ENCODE results near the gene SPTBN4.
"Not testable (repeated sequence)": the region's sequence is repeated elsewhere in the genome, so short reads cannot be mapped to it uniquely, and the experiment has no call there.

SPTBN4 gene

DNA sequence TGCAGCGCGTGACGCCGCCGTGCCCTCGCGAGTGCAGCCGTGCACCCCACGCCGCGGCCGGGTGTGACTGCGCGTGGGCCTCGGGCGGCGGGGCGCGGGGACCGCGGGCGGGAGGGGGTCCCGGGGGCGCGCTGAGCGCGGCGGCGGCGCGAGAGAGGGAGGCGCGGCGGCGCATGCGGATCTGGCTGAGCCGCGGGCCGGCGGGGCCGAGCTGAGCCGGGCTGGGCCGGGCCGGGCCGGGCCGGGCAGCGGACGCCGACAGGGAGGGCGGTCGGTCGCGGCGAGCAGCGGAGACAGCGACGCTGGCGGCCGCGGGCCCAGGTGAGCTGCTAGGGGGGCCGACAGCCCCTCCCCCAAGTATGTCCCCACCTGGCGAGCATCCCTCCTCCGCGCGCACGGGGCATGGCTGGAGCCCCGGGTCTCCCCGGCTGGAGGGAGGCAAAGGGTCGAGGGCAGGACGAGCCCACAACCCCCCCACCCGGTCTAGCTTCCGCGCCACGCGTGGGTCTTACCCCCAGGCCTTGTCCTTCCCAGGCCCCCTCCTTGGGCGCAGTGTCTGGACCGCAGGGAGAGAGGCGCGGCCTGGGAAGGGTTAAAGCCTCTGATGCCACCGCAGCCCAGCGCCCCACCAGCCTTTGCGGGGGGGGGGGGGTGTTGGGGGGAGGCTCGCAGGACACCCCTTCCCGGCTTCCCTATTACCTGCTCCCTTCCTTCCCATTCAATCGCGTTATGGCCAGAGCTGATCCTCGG, at the start of gene SPTBN4:
SPTBN4 (plus strand) TSS at position 17 of the 750 bp plus-strand sequence. CDS start 5,621 bp downstream, outside the sequence.
- DNase-seq (ENCODE audit: low read depth in 2 of 2, low spot score in 1 of 2) = no peak

- DNase-seq (ENCODE audit: low read depth in 2 of 2, low spot score in 1 of 2) = no peak
Measured at GRCh38 chr19:40417643-40417981, 49.2 kb upstream of the SPTBN4 start.

DNA sequence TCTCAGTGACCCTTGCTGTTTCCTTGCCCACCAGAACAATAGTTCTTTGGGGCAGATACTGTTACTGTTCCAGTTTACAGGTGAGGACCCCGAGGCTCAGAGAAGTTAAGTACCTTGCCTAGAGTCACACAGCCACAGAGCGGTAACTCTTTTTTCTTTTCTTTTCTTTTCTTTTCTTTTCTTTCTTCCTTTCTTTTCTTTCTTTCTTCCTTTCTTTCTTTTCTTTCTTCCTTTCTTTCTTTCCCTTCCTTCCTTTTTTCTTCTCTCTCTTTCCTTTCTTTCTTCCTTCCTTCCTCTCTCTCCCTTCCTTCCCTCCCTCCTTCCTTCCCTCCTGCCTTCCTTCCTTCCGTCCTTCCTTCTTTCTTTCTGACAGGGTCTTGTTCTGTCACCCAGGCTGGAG, 48.8 kb upstream of the SPTBN4 start:
- DNase-seq (ENCODE audit: low read depth in 2 of 2, low spot score in 1 of 2) = no peak

GRCh38 chr19:40419066-40419612, 47.7 kb upstream of the SPTBN4 start:
- no peak for DNase-seq (ENCODE audit: low read depth in 2 of 2, low spot score in 1 of 2)

- DNase-seq (ENCODE audit: low read depth in 2 of 2, low spot score in 1 of 2) = no peak
Measured at GRCh38 chr19:40419780-40420179, 47.0 kb upstream of the SPTBN4 start.

GRCh38 chr19:40420451-40420765, 46.4 kb upstream of the SPTBN4 start:
- DNase-seq (ENCODE audit: low read depth in 2 of 2, low spot score in 1 of 2) = no peak

GRCh38 chr19:40420766-40421765, 45.7 kb upstream of the SPTBN4 start:
- peak; percentile 30 to 40 for DNase-seq (ENCODE audit: low read depth in 2 of 2, low spot score in 1 of 2)

- DNase-seq (ENCODE audit: low read depth in 2 of 2, low spot score in 1 of 2) = no peak
Measured at GRCh38 chr19:40421993-40422747, 44.6 kb upstream of the SPTBN4 start.

- no peak for DNase-seq (ENCODE audit: low read depth in 2 of 2, low spot score in 1 of 2)
Measured at GRCh38 chr19:40422748-40423566, 43.8 kb upstream of the SPTBN4 start.

DNA sequence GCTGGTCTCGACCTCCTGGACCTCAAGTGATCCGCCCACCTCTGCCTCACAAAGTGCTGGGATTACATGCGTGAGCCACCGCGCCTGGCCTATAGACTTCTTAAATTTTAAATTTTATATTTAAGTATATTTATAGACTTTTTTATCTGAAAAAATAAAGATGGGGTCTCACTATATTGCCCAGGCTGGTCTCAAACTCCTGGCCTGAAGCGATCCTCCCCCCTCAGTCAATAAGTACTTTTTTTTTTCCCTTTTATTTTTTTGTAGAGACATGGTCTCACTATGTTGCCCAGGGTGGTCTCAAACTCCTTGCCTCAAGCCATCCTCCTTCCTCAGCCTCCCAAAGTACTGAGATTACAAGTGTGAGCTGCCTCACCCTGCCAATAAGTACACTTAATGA, 42.9 kb upstream of the SPTBN4 start:
- no peak for DNase-seq (ENCODE audit: low read depth in 2 of 2, low spot score in 1 of 2)

DNA sequence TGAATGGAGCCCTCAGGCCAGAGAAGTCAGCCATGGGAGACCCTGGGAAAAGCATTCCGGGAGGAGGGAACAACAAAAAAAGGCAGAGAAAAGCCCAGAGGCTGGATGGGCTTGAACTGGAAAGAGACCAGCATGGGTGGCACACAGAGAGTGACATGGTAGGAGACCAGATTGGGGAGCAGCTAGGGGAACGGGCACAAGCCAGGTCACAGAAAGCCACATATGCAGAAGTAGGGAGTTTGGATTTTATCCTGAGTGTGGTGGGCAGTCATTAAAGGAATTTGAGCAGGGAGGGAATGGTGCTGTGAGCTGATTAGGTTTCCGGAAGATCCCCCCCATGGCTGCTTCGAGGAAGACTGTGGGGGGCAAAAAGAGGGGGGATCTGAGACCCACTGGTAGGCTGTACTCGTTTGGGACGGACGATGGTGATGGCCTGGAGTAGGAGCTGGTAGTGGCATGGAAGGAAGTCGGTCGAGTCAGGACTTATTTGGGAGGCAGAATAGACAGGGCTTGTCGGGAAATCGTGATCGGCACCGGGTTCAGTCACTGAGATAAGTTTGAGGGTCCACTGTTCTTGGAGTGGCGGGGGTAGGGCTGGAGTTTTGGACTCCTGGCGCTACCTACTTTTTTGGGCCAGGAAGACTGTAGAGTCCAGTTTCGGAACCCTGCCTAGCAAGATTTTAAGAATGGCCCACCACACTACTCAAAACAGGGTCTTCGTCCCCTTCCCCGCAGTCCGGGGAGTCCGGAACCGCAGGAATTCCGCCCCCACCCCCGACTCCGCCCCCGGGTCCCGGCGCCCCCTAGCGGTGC, 42.0 kb upstream of the SPTBN4 start:
- no peak for DNase-seq (ENCODE audit: low read depth in 2 of 2, low spot score in 1 of 2)

- peak; percentile 100 for DNase-seq (ENCODE audit: low read depth in 2 of 2, low spot score in 1 of 2)
Measured at GRCh38 chr19:40425450-40426287, 41.1 kb upstream of the SPTBN4 start, which contains the start of gene SERTAD1. Gene SERTAD1 (minus strand): TSS chr19:40425992. CDS start chr19:40423546, 2,446 bp downstream.

GRCh38 chr19:40428197-40428596, 38.6 kb upstream of the SPTBN4 start:
- DNase-seq (ENCODE audit: low read depth in 2 of 2, low spot score in 1 of 2) = not testable (repeated sequence)

- DNase-seq (ENCODE audit: low read depth in 2 of 2, low spot score in 1 of 2) = not testable (repeated sequence)
Measured at GRCh38 chr19:40430242-40430641, 36.6 kb upstream of the SPTBN4 start.

GRCh38 chr19:40431698-40432097, 35.1 kb upstream of the SPTBN4 start:
- no peak for DNase-seq (ENCODE audit: low read depth in 2 of 2, low spot score in 1 of 2)

DNA sequence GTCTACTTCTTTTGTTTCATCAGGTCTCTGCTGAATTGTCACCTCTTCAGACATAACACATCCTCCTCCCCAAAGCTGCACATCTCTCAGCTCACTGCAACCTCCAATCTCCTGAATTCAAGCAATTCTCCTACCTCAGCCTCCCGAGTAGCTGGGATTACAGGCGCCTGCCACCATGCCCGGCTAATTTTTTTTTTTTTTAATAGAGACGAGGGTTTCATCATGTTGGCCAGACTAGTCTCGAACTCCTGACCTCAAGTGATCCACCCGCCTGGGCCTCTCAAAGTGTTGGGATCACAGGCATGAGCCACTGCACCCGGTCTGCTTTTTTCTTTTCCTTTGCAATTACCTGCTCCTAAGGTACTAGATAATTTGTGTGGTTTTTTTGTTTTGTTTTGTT, 34.0 kb upstream of the SPTBN4 start:
- DNase-seq (ENCODE audit: low read depth in 2 of 2, low spot score in 1 of 2) = not testable (repeated sequence)

DNA sequence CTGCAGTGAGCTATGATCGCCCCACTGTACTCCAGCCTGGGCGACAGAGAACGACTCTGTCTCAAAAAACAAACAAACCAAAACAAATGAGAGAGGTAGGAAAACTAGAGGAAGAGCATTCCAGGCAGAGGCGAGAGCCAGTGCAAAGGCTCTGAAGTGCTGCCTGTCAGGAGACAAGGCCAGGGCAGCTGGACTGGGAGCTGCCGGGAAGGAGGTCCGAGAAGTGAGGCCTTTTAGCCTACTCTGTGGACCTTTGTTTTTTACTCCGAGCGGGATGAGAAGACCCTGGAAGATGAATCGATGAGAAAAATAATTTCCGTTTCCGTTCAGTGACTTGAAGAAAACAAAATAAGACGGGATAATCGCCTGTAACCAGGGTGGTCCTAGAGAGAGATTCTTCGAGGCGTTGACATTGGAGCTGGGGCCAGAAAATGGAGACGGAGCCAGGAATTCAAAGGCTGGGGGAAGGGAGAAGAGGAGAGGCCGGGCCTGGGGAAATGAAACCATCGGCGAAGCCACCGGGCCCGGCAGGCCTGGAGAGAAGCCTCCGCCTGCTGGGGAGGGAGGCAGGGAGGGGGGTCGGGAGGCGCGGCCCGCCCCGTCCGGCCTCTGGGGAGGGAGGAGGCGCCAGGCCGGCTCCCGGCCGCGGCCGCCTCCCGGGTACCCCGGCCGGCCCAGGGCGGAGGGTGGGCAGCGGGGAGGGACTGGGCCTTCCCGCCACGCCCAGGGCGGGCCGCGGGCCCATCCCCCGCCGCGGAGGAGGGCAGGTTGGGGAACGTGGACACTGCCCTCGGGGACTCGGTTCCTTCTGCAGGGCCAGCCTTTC, 33.2 kb upstream of the SPTBN4 start:
- DNase-seq (ENCODE audit: low read depth in 2 of 2, low spot score in 1 of 2) = peak in 1 of 2 donors; percentile 26

GRCh38 chr19:40438284-40438683, 28.5 kb upstream of the SPTBN4 start:
- DNase-seq (ENCODE audit: low read depth in 2 of 2, low spot score in 1 of 2) = no peak
